Liver (tissue), 9 donors: ENCODE results near the gene SRCAP. TPM values are rescaled to one million over a fixed set of nuclear protein-coding genes. Genes with fewer than 3 reads are reported as not detected.

ENCODE experiments used
- DNase-seq: peaks from one replicate; pipeline ENCODE4 v3.0.0-alpha.2; 2017; ENCODE audit warnings: low spot score
- H3K27ac ChIP-seq, 2 donors: one replicate each; pipeline ENCODE4 v1.7.0; 2013; ENCODE audit warnings: inconsistent platforms in 2 of 2, low read length in 2 of 2, control low read depth in 1 of 2, low read depth in 1 of 2, mild to moderate bottlenecking in 1 of 2
- H3K27me3 ChIP-seq, 4 donors: one replicate each; pipeline versions ENCODE4 v1.6.1 to v1.7.0; 2013; ENCODE audit warnings: low read length in 3 of 4, inconsistent platforms in 1 of 4, mild to moderate bottlenecking in 1 of 4, moderate library complexity in 1 of 4; ENCODE audit not compliant: control insufficient read depth in 4 of 4, insufficient read depth in 4 of 4
- H3K36me3 ChIP-seq, 4 donors: one replicate each; pipeline versions ENCODE4 v1.6.1 to v1.7.0; 2013; ENCODE audit warnings: low read length in 3 of 4, mild to moderate bottlenecking in 3 of 4, low read depth in 1 of 4, moderate library complexity in 1 of 4; ENCODE audit not compliant: control insufficient read depth in 4 of 4, insufficient read depth in 3 of 4
- H3K4me1 ChIP-seq, 4 donors: one replicate each; pipeline versions ENCODE4 v1.6.1 to v1.7.0; 2013; ENCODE audit warnings: low read length in 3 of 4, mild to moderate bottlenecking in 3 of 4, moderate library complexity in 1 of 4; ENCODE audit not compliant: control insufficient read depth in 4 of 4, insufficient read depth in 4 of 4
- H3K4me3 ChIP-seq, 3 donors: one replicate each; pipeline versions ENCODE4 v1.6.1 to v1.7.0; 2013; ENCODE audit warnings: low read length in 3 of 3, control low read depth in 1 of 3, low read depth in 1 of 3, mild to moderate bottlenecking in 1 of 3
- H3K9ac ChIP-seq, 2 donors: one replicate each; pipeline ENCODE4 v1.7.0; 2013; ENCODE audit warnings: low read length in 2 of 2, mild to moderate bottlenecking in 2 of 2, moderate library complexity in 2 of 2, control low read depth in 1 of 2, low read depth in 1 of 2
- H3K9me3 ChIP-seq, 4 donors: one replicate each; pipeline versions ENCODE4 v1.6.1 to v1.7.0; 2013; ENCODE audit warnings: low read length in 3 of 4; ENCODE audit not compliant: control insufficient read depth in 4 of 4
- ATF3 ChIP-seq: IDR thresholded peaks from 2 replicates; pipeline ENCODE4 v1.6.1; 2016; ENCODE audit warnings: antibody characterized with exemption
- CTCF ChIP-seq: fragments of 150-350 bp; IDR thresholded peaks from 2 replicates; pipeline ENCODE4 v1.5.1; 2017; ENCODE audit warnings: improper control_type of control experiment, low read depth, low read length; ENCODE audit not compliant: missing input control
- EGR1 ChIP-seq, 2 donors: IDR thresholded peaks; 2 replicates each; pipeline ENCODE4 v1.6.1; 2016 to 2018; ENCODE audit warnings: antibody characterized with exemption in 2 of 2, low read depth in 2 of 2
- FOXA1 ChIP-seq: IDR thresholded peaks from 2 replicates; pipeline ENCODE4 v1.6.1; 2016; ENCODE audit warnings: antibody characterized with exemption
- FOXA2 ChIP-seq: IDR thresholded peaks from 2 replicates; pipeline ENCODE4 v1.6.1; 2016; ENCODE audit warnings: antibody characterized with exemption
- GABPA ChIP-seq, 2 donors: IDR thresholded peaks in 1 of 2; conservative IDR thresholded peaks in 1 of 2; 2 replicates each; pipeline ENCODE4 v1.6.1; 2016; ENCODE audit warnings: antibody characterized with exemption in 2 of 2, mild to moderate bottlenecking in 1 of 2, moderate library complexity in 1 of 2
- HNF4A ChIP-seq, 2 donors: conservative IDR thresholded peaks; 2 replicates each; pipeline ENCODE4 v1.6.1; 2016; ENCODE audit warnings: antibody characterized with exemption in 2 of 2, mild to moderate bottlenecking in 2 of 2
- HNF4G ChIP-seq: IDR thresholded peaks from 2 replicates; pipeline ENCODE4 v1.6.1; 2016; ENCODE audit warnings: antibody characterized with exemption
- JUND ChIP-seq, 2 donors: IDR thresholded peaks; 2 replicates each; pipeline ENCODE4 v1.6.1; 2016; ENCODE audit warnings: antibody characterized with exemption in 2 of 2
- MAX ChIP-seq: IDR thresholded peaks from 2 replicates; pipeline ENCODE4 v1.6.1; 2016; ENCODE audit warnings: antibody characterized with exemption
- RAD21 ChIP-seq, 2 donors: IDR thresholded peaks; 2 replicates each; pipeline ENCODE4 v1.6.1; 2016; ENCODE audit warnings: antibody characterized with exemption in 2 of 2, mild to moderate bottlenecking in 2 of 2
- REST ChIP-seq: IDR thresholded peaks from 2 replicates; pipeline ENCODE4 v1.6.1; 2016; ENCODE audit warnings: antibody characterized with exemption, mild to moderate bottlenecking
- RXRA ChIP-seq, 2 donors: IDR thresholded peaks; 2 replicates each; pipeline ENCODE4 v1.6.1; 2017 to 2018; ENCODE audit warnings: antibody characterized with exemption in 2 of 2, mild to moderate bottlenecking in 1 of 2
- SP1 ChIP-seq: IDR thresholded peaks from 2 replicates; pipeline ENCODE4 v1.6.1; 2018; ENCODE audit warnings: antibody characterized with exemption, mild to moderate bottlenecking
- TAF1 ChIP-seq: conservative IDR thresholded peaks from 2 replicates; pipeline ENCODE4 v1.6.1; 2016; ENCODE audit warnings: antibody characterized with exemption, mild to moderate bottlenecking
- YY1 ChIP-seq: IDR thresholded peaks from 2 replicates; pipeline ENCODE4 v1.6.1; 2016; ENCODE audit warnings: antibody characterized with exemption, mild to moderate bottlenecking
- ZBTB33 ChIP-seq: IDR thresholded peaks from 2 replicates; pipeline ENCODE4 v1.6.1; 2016; ENCODE audit warnings: antibody characterized with exemption
- WGBS: extraction: QIAGEN DNeasy Blood & Tissue Kit; methylation state at CpG from one replicate; pipeline ENCODE4 v1.1.7; 2013; 5-methylcytosine and 5-hydroxymethylcytosine counted together
- polyA plus RNA-seq, 2 donors: library from polyadenylated mRNA; stranded (reverse) in 1 of 2; unstranded in 1 of 2; fragments of 200-250 nt in 1 of 2; fragments of >200 nt in 1 of 2; fragmentation: Nextera tagmentation in 1 of 2; extraction: Ambion mirVana in 1 of 2; gene quantifications; one replicate each; pipeline versions ENCODE4 v1.2.1 to v1.2.3, GENCODE V29; 2013 to 2015
- total RNA-seq, 2 donors: library from RNA; depleted of rRNA; stranded (reverse); fragments of >200 nt; gene quantifications; one replicate each; pipeline ENCODE4 v1.2.3, GENCODE V29; 2014
- donor health status: healthy.
- donor health status: healthy.
- donor health status: healthy.
- donor health status: healthy.
- donor health status: healthy.

SRCAP gene
- total and polyA plus RNA-seq, 4 donors: 7.6 to 27.7 (median 17.7) TPM

GRCh38 chr16:30665830-30666190 lies 33.2 kb upstream of the SRCAP start:
- peaks cover 25 to 77% (median 42%) of the 10 kb centered on the region in 4 donors for H3K36me3 ChIP-seq
- H3K4me3 ChIP-seq: no peak overlapping the region
- DNase-seq: no peak
- TF ChIP-seq JUND (IDR thresholded peaks at IDR 0.05) (no peak), ATF3 (no peak), SP1 (no peak), YY1 (no peak), HNF4G (no peak)
- no peak overlapping the region for H3K27ac ChIP-seq
- no peaks in the 10 kb centered on the region for H3K9me3 ChIP-seq
- no peak overlapping the region for H3K9ac ChIP-seq
- no peaks in the 10 kb centered on the region for H3K27me3 ChIP-seq
- 75% methylated on average over 4 of the region's 4 CpGs for WGBS
- H3K4me1 ChIP-seq: peaks cover 12 to 25% (median 18%) of the 10 kb centered on the region in 4 donors

- H3K9me3 ChIP-seq: no peaks in the 10 kb centered on the region
- 82% methylated on average over 7 of the region's 7 CpGs for WGBS
- no peaks in the 10 kb centered on the region for H3K27me3 ChIP-seq
- no peak for DNase-seq
- no peak overlapping the region for H3K4me3 ChIP-seq
- peaks cover 25 to 75% (median 40%) of the 10 kb centered on the region in 4 donors for H3K36me3 ChIP-seq
- H3K27ac ChIP-seq: no peak overlapping the region
- peaks cover 7 to 18% (median 12%) of the 10 kb centered on the region in 4 donors for H3K4me1 ChIP-seq
- H3K9ac ChIP-seq: no peak overlapping the region
- no peak for TF ChIP-seq GABPA (IDR thresholded peaks at IDR 0.05 in 1 of 2, conservative IDR thresholded peaks at IDR 0.05 in 1 of 2)
- no peak for TF ChIP-seq ATF3
- no peak for TF ChIP-seq EGR1 (IDR thresholded peaks at IDR 0.05; ENCODE audit: low read depth in 2 of 2)
- no peak for TF ChIP-seq FOXA2
- no peak for TF ChIP-seq JUND (IDR thresholded peaks at IDR 0.05)
- no peak for TF ChIP-seq RAD21 (IDR thresholded peaks at IDR 0.05)
- no peak for TF ChIP-seq SP1
- no peak for TF ChIP-seq REST
- no peak for TF ChIP-seq TAF1
- TF ChIP-seq RXRA (IDR thresholded peaks at IDR 0.05): no peak
- TF ChIP-seq ZBTB33: no peak
- no peak for TF ChIP-seq HNF4A (conservative IDR thresholded peaks at IDR 0.05)
- no peak for TF ChIP-seq HNF4G
- no peak for TF ChIP-seq CTCF
- no peak for TF ChIP-seq MAX
- TF ChIP-seq YY1: no peak
- TF ChIP-seq FOXA1: no peak
Measured at GRCh38 chr16:30666681-30667080, 32.3 kb upstream of the SRCAP start.
